T-helper 1 cell treated with Interleukin-12 subunit alpha and Interleukin-12 subunit beta and Interleukin-4 antibody, amounts not matched to agents 30 ng/mL and 1 ng/mL, for 36 hours (primary cell): Measurements from ENCODE around the gene CD300H. TPM values are rescaled to one million over a fixed set of nuclear protein-coding genes. Genes with fewer than 3 reads are reported as not detected.

ENCODE experiments used
- intact Hi-C: fragments of 100-400 bp; cut with micrococcal nuclease; formaldehyde crosslinking; loops from one replicate; pipeline ENCODE4 v1.15.1; 2024
- total RNA-seq: library from RNA; stranded (reverse); gene quantifications from 2 replicates; pipeline ENCODE4 v1.2.3, GENCODE V29; 2022

The CD300H gene
- total RNA-seq, result not detected in 2 replicates

- intact Hi-C loops, result loop anchor here (2.0 to 5.0 kb wide), 2 partner anchors 79 to 295 kb away; no protein-coding TSS in a partner anchor
These were observed at the start of gene CD300H for GRCh38 chr17:74567397-74567796. Gene CD300H, minus strand, starts transcription at chr17:74567509.

GRCh38 chr17:74616696-74617095, 49.4 kb upstream of the CD300H start:
- intact Hi-C loops, result no loop called here

DNA sequence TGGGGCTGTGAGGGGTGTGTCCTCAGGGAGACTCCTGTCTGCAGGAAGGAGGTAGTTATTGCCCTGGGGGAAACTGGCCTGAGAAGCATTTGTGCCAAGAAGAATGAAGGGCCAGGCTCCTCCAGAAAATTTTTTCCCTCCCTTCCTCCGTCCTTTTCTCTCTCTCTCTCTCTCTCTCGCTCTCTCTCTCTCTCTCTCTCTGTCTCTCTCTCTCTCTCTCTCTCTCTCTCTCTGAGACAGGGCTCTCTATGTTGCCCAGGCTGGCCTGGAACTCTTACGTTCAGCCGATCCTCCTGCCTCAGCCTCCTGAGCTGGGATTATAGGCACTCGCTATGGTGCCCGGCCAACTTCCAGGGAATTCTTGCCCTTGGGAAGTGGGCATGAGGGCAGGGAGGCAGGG, 44.7 kb upstream of the CD300H start:
- intact Hi-C loops, result no loop called here

- intact Hi-C loops, result no loop called here
These were observed 42.8 kb upstream of the CD300H start for GRCh38 chr17:74610108-74610507.

- intact Hi-C loops, result no loop called here
These were observed 41.2 kb upstream of the CD300H start for GRCh38 chr17:74608511-74608910.

- intact Hi-C loops, result no loop called here
These were observed 39.9 kb upstream of the CD300H start for GRCh38 chr17:74607221-74607620.

DNA sequence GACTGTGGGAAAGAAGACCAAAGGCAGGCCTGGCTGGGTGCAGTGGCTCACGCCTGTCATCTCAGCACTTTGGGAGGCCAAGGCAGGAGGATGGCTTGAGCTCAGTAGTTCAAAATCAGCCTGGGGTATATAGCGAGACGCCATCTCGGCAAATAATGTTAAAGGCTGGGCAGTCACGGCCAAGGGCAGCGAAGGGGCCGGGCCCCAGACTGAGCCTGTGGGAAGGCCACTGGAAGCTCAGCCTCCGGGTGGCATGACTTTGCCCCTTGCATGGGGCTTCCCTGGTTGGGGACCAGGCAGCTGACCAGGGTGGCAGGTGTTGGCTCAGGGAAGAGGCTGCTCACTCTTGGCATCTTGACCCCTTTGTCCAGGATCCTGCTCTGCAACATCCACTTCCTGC, 38.7 kb upstream of the CD300H start:
- intact Hi-C loops, result no loop called here

DNA sequence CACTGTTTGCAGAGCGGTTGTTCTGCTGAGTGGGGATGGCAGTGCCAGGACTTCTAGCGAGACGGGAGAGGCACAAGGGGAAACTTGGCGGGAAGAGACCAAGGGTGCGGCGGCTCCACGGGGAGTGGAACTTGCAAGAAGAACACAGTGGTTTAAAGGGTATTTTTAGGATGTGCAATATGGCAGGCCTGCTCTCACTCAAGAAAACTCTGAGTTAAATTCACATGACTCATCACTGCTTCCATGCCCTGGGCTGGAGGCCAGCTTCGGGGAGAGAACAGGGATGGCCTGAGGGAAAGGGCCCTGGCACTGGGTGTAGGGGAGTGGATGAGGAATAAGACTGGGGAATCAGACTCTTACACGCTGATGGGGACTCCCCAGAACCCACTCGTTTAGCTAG, 38.1 kb upstream of the CD300H start:
- intact Hi-C loops, result no loop called here

DNA sequence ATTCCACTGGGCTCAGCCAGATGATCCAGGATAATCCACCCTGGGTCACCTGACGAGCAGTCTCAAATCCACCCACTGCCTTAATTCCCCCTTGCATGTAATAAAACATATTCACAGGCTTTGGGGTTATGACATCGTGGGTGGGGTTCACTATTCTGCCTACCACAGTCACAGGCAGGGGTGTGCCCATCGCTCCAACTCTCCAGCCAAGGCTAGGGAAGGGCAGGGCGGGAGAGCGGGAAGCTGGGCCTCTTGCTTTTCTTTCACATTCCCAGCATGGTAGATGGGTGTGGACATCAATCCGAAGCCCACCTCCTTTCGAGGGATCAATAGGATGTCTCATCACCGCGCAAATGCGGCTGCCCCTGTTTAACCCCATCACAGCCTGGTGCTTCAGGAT, 37.5 kb upstream of the CD300H start:
- intact Hi-C loops, result no loop called here

GRCh38 chr17:74604200-74604599, 36.9 kb upstream of the CD300H start:
- intact Hi-C loops, result no loop called here

- intact Hi-C loops, result no loop called here
These were observed 36.4 kb upstream of the CD300H start for GRCh38 chr17:74603746-74604145.

DNA sequence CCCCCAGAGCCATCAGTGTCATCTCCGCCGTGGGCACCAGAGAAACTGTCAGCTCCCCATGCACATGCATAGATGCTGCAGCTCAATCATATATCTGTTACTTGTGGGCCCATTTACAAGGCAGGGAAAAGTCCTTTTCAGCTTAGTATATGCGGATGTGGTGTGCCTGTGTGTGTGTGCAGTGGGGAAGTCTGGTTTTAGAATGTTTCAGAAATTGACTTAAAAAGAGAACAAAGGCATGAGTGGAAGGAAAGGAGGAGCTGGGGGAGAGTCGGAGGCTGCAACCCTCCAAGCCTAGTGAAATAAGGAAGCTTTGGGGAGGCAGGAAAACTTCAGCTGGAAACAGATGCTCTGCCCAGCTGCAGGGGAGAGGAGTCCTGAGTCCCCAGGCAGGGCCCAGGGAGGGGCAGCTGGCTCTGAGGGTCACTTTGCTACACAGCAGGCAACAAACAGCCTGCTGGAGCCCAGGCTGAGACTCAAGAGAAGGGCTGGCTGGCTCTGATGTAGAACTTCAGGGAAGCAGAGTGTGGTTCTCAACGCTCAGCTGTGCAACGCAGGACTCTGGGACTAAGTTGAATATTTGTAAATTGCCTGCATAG, 35.8 kb upstream of the CD300H start:
- intact Hi-C loops, result no loop called here

DNA sequence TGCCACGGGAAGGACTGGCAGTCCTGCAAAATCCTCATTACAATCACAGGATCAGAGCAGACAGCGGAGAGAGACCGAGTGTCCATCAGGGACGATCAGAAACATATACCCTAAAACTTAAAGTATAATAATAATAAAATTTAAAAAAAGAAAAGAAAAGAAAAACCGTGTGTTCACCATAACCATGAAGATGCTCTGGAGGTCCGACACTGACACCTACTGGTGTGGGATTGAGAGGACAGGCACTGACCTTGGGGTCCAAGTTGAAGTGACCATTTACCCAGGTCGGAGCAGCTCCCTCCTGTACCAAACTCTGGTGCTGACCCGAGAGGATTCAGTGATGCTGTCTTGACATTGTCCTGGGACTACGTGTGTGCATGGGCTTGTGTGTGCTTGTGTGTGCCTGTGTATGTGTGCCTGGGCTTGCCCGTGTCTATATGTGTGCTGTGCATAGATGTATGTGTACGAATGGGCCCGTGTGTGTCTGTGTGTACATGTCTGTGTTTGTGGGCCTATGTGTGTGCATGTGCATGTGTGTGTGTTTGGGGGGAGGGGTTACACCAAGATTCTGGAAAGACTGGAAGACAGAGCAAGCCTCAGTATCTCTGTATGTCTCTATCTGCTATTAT, 34.7 kb upstream of the CD300H start:
- intact Hi-C loops, result loop anchor here (1.0 kb wide), 1 partner anchor 109 kb away; no protein-coding TSS in a partner anchor

- intact Hi-C loops, result no loop called here
These were observed 32.2 kb upstream of the CD300H start for GRCh38 chr17:74599448-74599939.

DNA sequence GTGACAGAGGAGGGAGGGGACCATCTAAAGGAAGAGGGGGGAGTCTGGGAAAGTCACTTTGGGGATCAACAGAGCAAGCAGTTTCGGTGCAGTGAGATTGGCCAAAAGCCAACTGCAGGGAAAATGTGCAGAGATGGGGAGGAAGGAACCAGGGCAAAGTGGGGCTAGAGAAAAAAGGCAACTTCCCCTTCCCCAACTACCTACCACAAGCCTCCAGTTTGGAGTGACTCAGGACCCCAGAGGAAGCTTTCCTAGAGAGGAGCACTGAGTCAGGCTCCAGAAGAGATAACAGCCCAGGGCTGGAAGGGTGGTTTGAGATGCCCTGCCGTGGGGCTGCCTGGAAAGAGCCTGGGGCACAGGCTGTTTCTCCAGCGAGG, 31.7 kb upstream of the CD300H start:
- intact Hi-C loops, result no loop called here

- intact Hi-C loops, result no loop called here
These were observed 31.2 kb upstream of the CD300H start for GRCh38 chr17:74598346-74599022.

DNA sequence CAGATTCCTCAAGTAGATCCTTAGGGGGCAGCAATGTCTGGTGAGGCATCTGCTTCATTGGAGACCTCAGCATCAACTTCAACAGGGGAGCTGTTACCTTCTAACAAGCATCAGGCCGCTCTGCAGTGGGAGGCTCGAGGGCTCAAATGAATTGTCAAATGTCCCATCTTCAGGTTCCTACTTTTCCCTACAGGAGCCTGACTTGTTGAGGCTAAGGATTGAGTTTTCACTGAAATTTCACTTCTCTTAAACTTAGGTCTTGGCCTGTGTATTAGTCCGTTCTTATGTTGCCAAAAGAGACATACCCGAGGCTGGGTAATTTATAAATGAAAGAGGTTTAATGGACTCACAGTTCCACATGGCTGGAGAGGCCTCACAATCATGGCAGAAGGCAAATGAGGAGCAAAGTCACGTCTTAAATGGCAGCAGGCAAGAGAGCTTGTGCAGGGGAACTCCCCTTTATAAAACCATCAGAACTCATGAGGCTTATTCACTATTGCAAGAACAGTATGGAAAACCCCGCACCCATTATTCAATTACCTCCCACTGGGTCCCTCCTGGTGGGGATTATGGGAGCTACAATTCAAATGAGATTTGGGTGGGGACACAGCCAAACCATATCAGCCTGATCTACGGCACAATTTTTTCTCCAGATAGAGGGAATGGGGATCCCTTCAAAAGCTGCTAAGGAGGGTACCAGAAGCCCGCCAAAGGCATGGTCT, 29.9 kb upstream of the CD300H start:
- intact Hi-C loops, result no loop called here

DNA sequence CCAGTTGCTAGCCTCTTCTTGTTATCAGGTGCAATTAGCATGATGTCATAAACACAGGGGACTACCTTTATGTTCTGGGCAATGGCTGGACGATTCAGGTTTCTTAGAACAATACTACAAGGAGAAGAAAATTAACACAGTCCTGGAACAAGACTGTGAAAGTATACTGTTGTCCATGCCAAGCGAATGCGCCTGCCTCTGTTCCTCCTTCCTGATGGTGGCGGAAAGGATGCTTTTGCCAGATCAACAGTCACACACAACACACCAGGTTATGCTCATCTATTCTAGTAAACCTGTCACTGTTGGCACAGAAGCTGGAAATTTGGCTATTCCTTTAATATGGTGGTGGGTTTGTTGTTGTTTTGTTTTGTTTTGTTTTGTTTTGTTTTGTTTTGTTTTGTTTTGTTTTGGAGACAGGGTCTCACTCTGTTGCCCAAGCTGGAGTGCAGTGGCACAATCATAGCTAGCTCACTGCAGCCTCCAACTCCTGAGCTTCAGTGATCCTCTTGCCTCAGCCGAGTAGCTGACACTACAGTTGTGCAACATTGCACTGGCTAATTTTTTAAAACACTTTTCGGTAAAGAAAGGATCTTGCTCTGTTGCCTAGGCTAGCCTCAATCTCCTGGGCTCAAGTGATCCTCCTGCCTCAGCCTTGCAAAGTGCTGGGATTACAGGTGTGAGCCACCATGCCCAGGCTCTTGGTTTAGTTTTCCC, 27.9 kb upstream of the CD300H start:
- intact Hi-C loops, result no loop called here

GRCh38 chr17:74592087-74592990, 25.0 kb upstream of the CD300H start, which contains the start of gene CD300LD:
Gene CD300LD, minus strand, starts transcription at chr17:74592283. Its CDS starts 81 bp downstream, at chr17:74592202.
- intact Hi-C loops, result no loop called here

GRCh38 chr17:74591503-74591902, 24.2 kb upstream of the CD300H start:
- intact Hi-C loops, result no loop called here
